Left renal pelvis (tissue), 4 donors: Measurements from ENCODE around the gene DCTN5. TPM values are rescaled to one million over a fixed set of nuclear protein-coding genes. Genes with fewer than 3 reads are reported as not detected.
"Not testable (repeated sequence)": the region's sequence is repeated elsewhere in the genome, so short reads cannot be mapped to it uniquely, and the experiment has no call there.

Source experiments
- DNase-seq, 4 donors: peaks; one replicate each; pipeline ENCODE4 v3.0.0-alpha.2; 2013; ENCODE audit warnings: low read depth in 4 of 4, low spot score in 3 of 4
- polyA plus RNA-seq, 4 donors: library from polyadenylated mRNA; unstranded; fragments of 120-200 nt; gene quantifications; one replicate each; pipeline ENCODE4 v1.2.1, GENCODE V29; 2013; ENCODE audit not compliant: insufficient read length in 4 of 4

The DCTN5 gene
- polyA plus RNA-seq, 4 donors, result 48.9 to 74.1 (median 70.6) TPM

DNA sequence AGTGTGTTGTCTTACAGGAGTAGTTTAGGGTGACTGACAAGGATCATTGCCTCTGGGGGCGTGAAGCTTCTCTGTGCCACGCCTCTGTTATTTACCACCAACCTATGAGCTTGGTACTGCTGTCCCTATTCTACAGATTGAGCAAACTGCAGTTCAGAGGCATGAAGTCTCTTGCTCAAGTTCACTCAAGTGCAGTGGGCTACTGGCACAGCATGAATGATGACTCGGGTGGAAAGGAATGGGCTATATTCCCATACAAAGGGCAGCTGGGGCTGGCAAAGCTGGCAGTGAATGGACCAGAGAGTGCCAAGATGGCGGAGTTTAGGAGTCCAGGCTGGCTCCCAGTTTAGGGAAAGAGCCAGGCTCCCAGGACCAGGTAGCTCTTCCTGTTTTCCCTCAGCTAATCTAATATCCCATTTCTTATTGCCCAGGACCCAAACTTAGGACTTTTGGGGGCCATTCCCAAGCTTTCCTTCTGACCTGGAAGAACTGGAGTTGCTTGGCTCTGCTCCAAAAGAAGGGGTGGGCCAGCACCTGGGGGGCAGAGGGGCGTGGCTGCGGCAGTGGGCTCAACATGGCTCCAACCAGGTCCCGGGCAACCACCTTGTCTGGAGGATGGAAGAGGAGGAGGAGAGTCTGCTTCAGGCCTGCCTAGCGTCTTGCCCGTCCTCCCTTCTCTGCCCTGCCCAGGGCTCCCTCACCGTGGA, 50.4 kb downstream of the DCTN5 start:
- DNase-seq, result no peak

DNA sequence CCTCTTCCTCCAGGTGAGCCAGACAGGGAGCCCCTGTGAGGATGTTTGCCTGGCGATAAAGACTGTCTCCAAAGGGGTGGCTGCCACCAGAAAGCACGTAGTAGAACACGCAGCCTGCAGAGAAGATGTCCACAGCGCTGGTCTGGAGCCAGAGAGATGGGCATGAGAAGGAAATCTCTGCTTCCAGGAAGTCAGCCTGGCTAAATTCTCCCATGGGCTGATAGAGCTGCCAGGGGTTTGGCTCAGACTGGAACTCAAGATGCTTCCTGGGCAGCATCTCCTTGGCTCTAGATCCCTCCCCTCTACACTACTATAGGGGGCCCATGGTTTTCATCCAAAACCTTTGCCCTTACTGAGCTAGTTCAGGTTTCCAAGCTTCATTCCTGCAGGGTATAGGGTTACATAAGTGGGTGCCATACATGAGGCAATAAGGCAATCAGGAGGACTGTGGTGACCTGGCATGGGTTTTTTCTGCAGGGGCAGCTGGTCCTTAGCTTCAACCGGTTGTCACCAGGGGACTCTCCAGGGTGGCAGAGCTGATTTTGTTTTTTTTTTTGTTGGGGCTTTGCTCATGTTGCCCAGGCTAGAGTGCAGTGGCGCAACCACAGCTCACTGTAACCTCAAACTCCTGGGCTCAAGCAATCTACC, 51.0 kb downstream of the DCTN5 start:
- no peak for DNase-seq

- no peak for DNase-seq
Measured at GRCh38 chr16:23694265-23694643, 53.0 kb downstream of the DCTN5 start.

DNA sequence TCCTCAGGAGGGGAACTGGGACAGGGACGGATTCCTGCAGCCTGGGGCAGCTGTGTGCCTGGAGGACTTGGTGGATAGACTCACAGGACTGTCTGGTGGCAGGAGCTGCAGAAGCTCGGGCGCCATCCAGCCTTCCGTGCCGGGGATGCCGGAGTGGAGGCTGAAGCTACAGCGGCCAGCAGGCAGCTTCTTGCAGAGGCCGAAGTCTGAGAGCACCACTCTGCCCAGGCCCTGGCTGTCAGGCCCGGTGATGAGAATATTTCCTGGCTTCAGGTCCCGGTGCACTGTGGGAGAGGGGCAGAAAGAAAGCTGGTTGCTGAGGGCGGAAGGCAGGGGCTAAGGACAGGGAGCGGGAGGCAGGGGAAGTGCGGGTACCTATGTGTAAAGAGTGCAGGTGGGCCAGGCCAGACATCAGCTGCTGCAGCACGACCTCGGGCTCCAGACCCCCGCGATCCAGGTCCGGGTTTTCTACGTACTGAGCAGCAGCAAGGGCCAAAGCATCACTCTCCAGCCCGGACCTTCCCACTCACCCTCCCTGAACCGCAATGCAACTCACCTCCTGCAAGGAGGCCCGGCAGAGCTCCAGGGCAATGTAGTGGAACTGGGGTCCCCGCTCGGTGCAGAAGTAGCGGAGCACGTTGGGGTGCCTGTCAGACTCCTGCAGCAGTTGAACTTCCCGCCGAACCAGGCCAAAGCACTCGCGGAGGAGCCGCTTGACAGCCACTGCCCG, 53.5 kb downstream of the DCTN5 start:
- peak in 3 of 4 donors; percentile 22 to 49 (median 28) for DNase-seq

- DNase-seq, result no peak
Measured at GRCh38 chr16:23695756-23696155, 54.5 kb downstream of the DCTN5 start.

- no peak for DNase-seq
Measured at GRCh38 chr16:23699100-23699499, 57.8 kb downstream of the DCTN5 start.

- no peak for DNase-seq
Measured at GRCh38 chr16:23700093-23700492, 58.8 kb downstream of the DCTN5 start.

- no peak for DNase-seq
Measured at GRCh38 chr16:23700509-23700908, 59.2 kb downstream of the DCTN5 start.

DNA sequence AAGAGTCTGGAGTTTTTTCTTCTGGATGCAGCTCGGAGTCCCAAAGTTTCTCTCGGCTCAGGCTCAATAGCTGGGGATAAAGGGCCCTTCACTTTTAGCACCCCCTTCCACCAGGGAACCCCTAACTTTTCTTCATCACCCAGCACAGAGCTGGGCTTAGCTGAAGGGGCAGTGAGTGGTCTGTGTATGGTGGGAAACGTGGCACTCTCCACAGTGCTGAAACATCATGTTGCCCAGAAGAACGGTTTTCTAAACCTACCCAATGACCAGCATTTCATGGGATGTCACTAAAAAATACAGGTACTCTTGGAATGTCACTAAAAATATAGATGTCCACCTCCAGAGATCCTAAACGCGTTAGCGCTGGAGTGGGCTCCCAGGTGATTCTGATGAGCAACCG, 59.8 kb downstream of the DCTN5 start:
- no peak for DNase-seq

- DNase-seq, result no peak
Measured at GRCh38 chr16:23702951-23703350, 61.7 kb downstream of the DCTN5 start.

DNA sequence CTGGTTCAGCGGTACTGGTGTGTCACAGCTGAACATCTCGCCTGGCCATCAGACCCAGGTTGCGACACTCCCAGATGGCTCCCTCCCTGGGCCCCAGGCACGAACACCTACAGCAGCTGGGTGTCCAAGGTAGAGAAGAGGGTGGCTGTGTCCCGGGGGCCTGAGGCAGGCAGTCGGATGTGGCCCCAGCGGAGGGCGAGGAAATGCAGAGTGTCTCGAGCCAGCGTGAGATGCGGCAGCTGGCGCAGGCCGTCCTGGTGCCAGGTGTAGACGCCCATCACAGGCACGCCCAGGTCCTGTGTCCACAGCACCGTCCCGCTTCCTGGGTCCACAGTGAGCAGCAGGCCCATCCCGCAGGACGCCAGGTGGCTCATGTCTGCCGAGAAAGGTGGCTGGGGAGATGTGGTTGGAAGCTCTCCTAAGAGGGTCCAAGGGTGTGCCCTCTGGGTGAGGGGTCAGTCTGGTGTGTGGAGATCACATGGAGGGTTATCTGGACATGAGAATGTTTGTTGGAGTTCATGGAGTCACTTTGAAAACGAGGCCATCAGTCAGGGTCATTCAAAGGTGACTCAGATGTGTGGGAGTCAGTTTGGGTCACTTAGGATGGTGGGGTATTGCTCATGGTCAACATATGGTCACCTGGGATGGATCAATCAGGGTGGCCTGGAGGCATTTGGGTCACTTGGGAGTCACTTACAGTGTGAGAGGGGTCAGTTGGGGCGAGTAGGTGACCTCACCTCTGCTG, 63.7 kb downstream of the DCTN5 start:
- DNase-seq, result no peak

- DNase-seq, result no peak
Measured at GRCh38 chr16:23705517-23705902, 64.2 kb downstream of the DCTN5 start.

DNA sequence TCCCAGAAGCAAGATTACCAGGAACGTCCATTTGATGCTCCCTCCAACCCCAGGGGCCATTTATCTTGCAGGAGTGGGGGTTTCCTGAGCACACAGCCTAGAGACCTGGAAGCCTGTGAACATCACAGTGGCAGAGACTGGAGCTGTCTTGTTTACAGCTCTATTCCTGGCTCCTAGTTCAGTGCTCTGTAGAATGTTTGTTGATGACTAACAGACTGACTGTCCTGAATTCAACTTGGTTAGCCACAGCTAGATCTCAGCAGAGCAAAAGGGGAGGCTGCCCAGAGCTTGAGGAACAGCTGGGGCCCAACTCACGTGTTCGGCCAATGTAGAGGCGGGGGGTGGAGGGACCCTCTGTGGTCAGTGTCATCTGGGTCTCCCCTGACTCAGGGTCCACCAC, 65.2 kb downstream of the DCTN5 start:
- no peak for DNase-seq

DNA sequence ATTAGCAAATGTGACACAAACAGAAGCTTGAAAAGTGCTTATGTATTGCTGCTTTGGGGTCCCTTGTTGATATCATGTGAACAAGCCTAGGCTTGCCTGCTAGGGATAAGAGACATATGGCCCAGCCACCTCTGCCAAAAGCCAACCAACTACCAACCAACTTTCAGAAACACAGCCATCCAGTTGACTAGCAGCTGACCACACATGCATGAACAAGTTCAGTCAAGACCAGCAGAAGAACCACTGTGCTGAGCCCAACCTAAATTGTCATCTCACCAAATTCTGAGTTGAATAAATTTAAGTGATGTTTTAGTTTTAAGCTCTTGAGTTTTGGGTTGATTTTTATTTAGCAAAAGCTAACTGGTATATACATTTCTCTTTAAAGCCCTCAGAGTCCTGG, 68.3 kb downstream of the DCTN5 start:
- no peak for DNase-seq

DNA sequence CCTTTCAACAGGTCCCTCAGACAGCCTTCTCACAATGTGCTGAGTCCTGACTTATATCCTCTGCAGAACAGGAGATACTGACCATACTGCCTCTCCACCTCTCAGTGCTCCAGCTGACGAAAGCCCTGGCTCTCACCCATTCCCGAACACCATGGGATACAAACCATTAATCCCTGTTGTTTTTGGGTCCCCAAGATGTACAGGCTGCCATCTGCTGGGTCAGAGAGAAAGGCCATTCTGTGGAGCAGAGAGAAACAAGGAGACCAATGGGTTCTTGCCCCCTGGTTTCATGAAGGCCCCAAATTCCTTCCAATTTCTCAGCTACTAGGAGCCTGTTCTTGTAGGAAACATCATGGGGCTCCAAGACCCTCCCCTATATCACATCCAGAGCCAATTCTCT, 68.7 kb downstream of the DCTN5 start:
- no peak for DNase-seq

DNA sequence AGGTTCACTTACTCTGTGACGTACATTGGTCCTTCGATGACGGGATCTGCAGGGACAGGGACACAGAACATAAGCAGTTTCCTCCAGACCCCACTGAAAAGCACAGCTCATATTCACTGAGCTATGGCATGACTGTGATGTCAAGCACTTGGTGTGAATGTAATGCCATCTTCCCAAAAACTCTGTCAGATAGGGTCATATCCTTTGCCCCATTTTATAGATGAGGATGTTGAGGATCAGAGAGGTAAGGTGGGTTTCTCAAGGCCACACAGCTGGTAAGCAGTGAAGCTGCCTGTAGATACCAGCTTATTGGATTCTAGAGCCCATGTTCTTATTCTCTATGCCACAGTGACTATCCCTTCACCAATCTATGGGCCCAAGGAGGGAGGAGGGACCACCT, 69.2 kb downstream of the DCTN5 start:
- DNase-seq, result no peak

DNA sequence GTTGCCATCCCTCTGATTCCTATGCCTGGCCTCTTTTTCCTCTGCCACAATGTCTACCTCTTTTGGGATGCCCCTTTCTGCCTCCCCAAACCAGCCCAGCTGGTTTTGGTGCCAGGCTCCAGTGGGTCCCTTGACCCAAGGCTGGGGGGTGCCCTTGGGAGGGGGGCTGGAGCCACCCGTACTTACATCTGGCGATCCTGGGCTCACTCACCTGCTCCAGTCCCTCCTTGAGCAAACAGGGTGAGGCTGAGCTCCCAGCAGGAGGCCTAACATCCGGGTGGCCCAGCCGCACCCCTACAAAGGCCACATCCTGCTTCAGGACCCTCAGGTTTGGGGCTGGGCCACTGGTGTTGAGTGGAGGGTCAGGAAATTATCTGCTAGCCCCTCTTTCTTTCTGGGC, 70.5 kb downstream of the DCTN5 start:
- DNase-seq, result no peak

GRCh38 chr16:23712976-23713375, 71.7 kb downstream of the DCTN5 start, which contains the start of gene ERN2:
Gene ERN2, minus strand, starts transcription at chr16:23713222. Its CDS starts 35 bp downstream, at chr16:23713187.
- no peak for DNase-seq

DNA sequence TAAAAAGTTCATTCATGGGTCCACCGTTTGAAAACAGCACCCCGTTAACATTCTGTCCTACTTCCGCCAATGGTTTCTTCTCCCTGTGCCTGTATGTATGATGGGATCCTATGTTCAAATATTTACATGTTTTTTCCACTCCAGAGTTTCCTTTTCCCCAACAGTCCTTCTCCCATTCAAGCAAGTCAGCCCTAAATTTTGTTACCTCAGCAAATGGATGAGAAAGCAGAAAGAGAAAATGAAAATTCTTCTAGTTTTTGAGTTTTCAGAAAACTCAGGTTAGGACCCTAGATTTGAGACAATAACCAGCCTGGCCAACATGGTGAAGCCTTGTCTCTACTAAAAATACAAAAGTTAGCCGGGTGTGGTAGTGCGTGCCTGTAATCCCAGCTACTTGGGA, 75.2 kb downstream of the DCTN5 start:
- DNase-seq, result no peak

DNA sequence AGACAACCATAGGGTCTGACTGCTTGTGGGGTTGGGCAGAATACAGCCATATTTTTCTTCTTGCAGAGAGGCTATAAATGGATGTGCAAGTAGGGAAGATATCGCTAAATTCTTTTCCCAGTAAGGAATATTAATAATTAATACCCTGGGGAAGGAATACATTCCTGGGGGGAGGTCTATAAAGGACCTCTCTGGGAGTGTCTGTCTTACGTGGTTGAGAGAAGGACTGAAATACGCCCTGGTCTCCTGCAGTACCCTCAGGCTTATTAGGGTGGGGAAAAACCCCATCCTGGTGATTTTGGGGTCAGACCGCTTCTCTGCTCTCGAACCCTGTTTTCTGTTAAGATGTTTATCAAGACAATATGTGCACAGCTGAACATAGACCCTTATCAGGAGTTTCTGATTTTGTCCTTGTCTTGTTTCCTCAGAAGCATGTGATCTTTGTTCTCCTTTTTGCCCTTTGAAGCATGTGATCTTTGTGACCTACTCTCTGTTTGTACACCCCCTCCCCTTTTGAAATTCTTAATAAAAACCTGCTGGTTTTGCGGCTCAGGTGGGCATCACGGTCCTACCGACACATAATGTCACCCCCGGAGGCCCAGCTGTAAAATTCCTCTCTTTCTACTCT, 81.5 kb downstream of the DCTN5 start:
- not testable (repeated sequence) for DNase-seq
